HG03439 (cell line): Measurements from ENCODE around the gene HTT.
A peak's percentile ranks its signal among the peaks of the same experiment; 100 is the strongest.

ENCODE experiments used
- ATAC-seq: cut with Tn5 transposase; IDR thresholded peaks from one replicate; pipeline ENCODE4 v1.9.1; 2021; ENCODE audit warnings: mild to moderate bottlenecking, moderate library complexity; ENCODE audit not compliant: unreplicated experiment

Gene HTT

GRCh38 chr4:3196670-3197359, 122.3 kb downstream of the HTT start:
- ATAC-seq: no peak

GRCh38 chr4:3197366-3198105, 123.1 kb downstream of the HTT start:
- no peak for ATAC-seq

DNA sequence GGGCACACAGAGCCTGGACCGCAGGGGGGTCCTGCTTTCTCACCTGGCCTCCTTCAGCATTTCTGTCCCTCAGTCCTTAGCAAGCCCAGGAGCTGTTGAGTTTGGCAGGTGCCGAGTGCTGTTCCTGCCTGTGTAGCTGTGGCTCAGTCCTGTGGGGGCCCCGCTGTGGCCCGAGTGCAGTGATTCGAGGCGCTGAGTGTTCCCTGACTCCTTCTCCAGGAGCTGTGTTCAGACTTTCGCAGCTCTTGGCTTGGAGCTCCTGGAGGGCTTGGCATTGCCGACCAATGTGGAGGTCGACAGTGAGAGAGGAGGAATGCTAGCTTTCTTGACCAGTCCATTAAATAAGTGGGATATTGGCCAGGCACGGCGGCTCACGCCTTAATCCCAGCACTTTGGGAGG, 124.4 kb downstream of the HTT start:
- ATAC-seq: no peak

DNA sequence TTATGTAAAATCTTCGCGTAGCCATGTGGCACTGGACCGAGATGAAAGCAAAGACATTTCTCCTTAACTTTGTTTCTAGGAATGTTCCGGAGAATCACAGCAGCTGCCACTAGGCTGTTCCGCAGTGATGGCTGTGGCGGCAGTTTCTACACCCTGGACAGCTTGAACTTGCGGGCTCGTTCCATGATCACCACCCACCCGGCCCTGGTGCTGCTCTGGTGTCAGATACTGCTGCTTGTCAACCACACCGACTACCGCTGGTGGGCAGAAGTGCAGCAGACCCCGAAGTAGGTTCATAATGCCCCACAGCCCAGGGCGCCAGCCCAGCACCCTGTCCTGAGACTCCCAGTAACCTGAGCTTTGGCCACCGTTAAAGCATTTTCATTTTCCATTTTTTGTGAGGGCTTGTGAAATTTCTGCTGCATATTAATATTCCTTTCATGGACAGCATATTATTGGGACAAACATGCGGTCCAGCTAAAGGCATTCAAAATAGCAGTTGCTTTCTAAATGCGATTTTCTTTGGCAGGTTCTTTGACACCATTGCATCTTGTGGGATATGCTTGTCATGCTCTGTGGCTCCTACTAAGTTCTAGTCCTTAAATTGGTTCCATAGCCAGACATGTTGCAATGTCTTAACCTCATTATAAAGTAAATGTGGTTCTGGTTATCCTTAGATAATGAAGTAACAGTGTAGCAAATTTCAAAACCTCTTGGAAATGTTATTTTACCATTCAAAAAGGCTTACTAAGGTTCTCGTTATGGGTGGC, 125.4 kb downstream of the HTT start:
- ATAC-seq: no peak

GRCh38 chr4:3200423-3201090, 126.1 kb downstream of the HTT start:
- ATAC-seq: no peak

- ATAC-seq: peak; percentile 55
These were observed 127.5 kb downstream of the HTT start for GRCh38 chr4:3201718-3202702.

GRCh38 chr4:3202836-3203820, 128.6 kb downstream of the HTT start:
- no peak for ATAC-seq

DNA sequence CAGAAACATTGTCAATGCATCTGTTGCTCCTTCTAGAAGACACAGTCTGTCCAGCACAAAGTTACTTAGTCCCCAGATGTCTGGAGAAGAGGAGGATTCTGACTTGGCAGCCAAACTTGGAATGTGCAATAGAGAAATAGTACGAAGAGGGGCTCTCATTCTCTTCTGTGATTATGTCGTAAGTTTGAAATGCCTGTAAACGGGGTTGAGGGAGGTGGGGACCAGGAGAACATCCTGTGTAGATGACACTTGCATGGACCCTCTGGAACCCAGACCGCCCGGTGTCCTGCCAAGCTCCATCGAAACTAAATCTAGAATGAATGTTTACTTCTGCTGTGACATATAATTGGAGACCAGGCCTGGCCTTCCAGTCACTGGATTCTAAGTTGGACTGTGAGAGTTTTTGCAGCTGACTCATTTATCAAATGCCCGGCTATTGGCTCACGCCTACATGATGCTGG, 129.5 kb downstream of the HTT start:
- no peak for ATAC-seq

GRCh38 chr4:3205995-3206394, 131.5 kb downstream of the HTT start:
- no peak for ATAC-seq

GRCh38 chr4:3206439-3207100, 132.1 kb downstream of the HTT start:
- ATAC-seq: no peak

- ATAC-seq: no peak
These were observed 133.1 kb downstream of the HTT start for GRCh38 chr4:3207531-3208037.

- ATAC-seq: no peak
These were observed 134.3 kb downstream of the HTT start for GRCh38 chr4:3208826-3209225.

DNA sequence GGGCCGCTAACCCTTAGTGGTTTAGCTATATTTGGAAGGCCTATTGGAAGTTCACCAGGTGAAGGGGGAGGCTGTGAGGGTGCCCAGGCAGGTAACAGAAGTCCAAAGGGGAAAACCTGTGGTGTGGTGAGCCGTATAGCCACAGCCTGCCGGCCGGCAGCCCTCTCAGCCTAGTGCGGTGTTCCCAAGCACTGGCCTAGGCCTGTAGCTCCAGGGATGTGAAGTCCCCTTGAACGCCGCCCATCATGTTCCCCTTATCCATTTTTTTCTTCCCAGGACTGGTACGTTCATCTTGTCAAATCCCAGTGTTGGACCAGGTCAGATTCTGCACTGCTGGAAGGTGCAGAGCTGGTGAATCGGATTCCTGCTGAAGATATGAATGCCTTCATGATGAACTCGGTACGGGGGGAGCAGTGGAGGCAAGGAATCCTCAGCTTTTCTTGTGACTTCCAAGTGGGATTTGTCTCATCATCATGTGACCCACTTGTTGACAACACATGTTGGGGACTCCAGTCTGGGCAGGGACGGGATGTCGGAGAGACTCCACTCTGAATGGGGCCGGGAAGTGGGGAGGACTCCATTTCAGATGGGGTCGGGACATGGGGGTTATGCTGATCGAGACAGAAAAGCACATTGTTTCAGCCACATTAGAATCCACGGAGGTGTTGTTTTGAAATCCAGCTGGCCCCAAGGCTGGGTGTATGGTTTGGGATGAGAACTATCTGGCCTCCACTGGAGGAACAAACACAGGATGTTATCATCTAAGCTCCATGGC, 135.3 kb downstream of the HTT start:
- no peak for ATAC-seq

DNA sequence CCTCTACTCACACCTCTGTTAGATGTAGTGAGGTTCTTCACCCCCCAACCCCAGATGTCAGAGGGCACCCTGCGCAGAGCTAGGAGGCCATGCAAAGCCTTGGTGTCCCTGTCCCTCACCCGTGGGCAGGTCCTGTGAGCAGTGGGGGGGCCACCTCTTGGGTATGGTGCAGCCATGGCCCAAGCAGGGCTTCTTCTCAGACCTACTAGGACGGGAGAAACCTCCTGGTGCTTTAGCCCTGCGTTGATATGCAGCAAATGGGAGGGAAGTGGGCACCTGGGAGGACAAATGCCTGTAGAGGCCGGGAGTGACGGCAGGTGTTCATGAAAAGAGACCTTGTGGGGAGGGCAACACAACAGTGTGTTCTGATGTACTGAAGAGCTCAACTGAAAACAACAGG, 136.0 kb downstream of the HTT start:
- no peak for ATAC-seq

- no peak for ATAC-seq
These were observed 137.4 kb downstream of the HTT start for GRCh38 chr4:3211866-3212265.

- ATAC-seq: no peak
These were observed 138.1 kb downstream of the HTT start for GRCh38 chr4:3212391-3213105.

GRCh38 chr4:3213106-3213425, 138.6 kb downstream of the HTT start:
- no peak for ATAC-seq
